ENCODE results near the gene ZBP1. TPM values are rescaled to one million over a fixed set of nuclear protein-coding genes. Genes with fewer than 3 reads are reported as not detected.

ZBP1 gene
- total and polyA plus RNA-seq, 7 donors = 0.36 to 17.2 (median 1.2) TPM; not detected in 2

DNA sequence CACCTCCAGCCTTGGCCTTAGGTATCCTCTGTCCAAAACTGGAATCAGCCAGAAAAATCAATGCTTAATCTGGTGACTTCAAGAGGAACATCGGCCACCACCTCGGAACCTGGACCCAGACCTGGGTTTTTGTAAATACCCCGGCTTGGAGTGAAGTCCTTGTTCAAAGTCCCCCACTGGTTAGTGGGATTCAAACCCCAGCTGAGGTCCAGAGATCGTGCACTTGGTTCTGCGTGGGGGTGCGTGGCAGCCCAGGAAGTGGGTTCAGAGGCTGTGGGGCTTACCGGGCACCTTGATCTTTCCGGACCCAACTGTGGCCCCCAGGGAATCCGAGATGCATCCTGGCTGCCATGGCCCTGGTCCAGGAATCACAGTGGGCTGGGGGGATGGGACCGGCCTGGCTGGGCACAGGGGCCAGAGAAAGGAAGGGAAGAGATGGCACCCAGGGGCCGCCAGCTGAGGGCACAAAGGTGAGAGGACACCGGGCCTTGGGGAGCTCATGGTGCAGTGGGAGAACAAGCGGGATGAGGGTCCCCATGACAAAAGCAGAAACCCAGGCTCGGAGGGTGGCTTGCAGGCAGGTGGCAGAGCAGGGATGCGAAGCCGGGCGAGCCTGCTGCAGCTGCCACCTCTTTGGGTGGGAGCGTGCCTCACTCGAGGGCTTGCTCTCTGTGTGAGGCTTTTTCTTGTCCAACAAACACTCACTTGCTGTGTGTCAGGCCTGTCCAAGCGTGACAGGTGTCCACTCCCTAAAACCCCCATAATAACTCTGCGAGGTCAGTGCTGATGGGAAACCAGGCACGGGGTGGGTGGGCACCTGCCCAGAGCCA is 27.7 kb downstream of the ZBP1 start:
- no peaks in the 10 kb centered on the region for H3K9me3 ChIP-seq
- intact Hi-C loops (cut with DNase I) = loop anchor here (1.0 to 10.0 kb wide), 2 partner anchors 78 to 238 kb away; partner anchors contain the start of gene RAE1
- H3K4me1 ChIP-seq = peaks cover 0 to 12% (median 8%) of the 10 kb centered on the region in 4 donors
- WGBS, 2 donors = 87 to 89% methylated on average over 22 of the region's 22 CpGs
- no peaks in the 10 kb centered on the region for H3K36me3 ChIP-seq
- no peak overlapping the region for H3K27ac ChIP-seq
- no peak for DNase-seq
- peaks cover 0 to 7% (median 0%) of the 10 kb centered on the region in 3 donors for H3K27me3 ChIP-seq
- TF ChIP-seq CTCF (IDR thresholded peaks at IDR 0.05) = no peak
- TF ChIP-seq POLR2A (IDR thresholded peaks at IDR 0.05) = no peak
- no peak for TF ChIP-seq EP300 (IDR thresholded peaks at IDR 0.05)
- no peak for TF ChIP-seq POLR2AphosphoS5 (IDR thresholded peaks at IDR 0.05)
- no peak overlapping the region for H3K4me3 ChIP-seq

GRCh38 chr20:57591289-57592229 is 28.7 kb downstream of the ZBP1 start:
- TF ChIP-seq POLR2AphosphoS5 (IDR thresholded peaks at IDR 0.05) (no peak), POLR2A (IDR thresholded peaks at IDR 0.05) (no peak), CTCF (IDR thresholded peaks at IDR 0.05) (no peak), EP300 (IDR thresholded peaks at IDR 0.05) (no peak)
- DNase-seq = no peak

DNA sequence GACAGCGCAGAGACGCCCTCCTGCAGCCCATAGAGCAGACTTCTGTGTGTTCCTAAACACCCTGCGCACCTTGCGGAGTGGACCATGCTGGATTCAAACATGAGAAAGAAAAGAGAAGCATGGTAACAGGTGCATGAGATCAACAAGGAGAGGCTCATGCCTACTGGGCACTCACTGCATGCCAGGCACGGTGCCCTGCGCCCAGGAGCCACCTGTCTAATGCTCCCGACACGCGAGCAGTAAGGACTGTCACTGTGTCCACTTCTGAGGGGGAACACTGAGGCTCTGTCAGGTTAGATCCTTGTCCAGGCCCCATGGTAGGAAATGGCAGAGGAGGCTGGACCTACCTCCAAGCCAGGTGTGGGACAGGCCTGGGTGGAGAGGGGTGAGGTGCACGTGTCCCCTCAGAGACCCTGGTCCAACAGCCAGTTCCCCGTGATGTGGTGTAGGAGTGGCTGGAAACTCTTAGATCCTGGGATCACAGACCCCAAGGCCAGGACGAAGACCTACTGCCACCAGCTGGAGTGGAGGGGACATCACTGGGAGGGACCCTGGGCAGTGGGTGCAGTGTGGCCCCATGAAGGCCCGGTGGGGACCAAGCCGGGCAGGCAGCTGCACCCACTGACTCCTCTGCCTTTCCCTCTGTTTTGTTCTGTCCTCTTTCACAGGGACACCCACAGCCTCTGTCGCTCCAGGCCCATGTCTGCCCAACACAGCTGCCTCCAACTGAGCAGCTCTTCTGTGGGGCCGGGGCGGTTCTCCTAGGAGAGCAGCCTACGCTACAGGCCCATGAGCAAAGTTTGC is 29.5 kb downstream of the ZBP1 start:
- peak; percentile 52 for DNase-seq
- Histone ChIP-seq H3K27ac (no peak overlapping the region), H3K36me3 (no peaks in the 10 kb centered on the region), H3K4me3 (no peak overlapping the region), H3K4me1 (peaks cover 0 to 17% (median 7%) of the 10 kb centered on the region in 4 donors), H3K9me3 (no peaks in the 10 kb centered on the region), H3K27me3 (no peaks in the 10 kb centered on the region)
- intact Hi-C loops (cut with DNase I) = loop anchor here (10.0 kb wide), 1 partner anchor 236 kb away; the partner anchor contains the start of gene RAE1
- TF ChIP-seq POLR2A (IDR thresholded peaks at IDR 0.05) (no peak), CTCF (IDR thresholded peaks at IDR 0.05) (no peak), POLR2AphosphoS5 (IDR thresholded peaks at IDR 0.05) (no peak), EP300 (IDR thresholded peaks at IDR 0.05) (no peak)
- WGBS, 2 donors = 90 to 92% methylated on average over 18 of the region's 18 CpGs

More at GRCh38 chr20:57591289-57592229, 28.7 kb downstream of the ZBP1 start:
- WGBS, 2 donors = 83 to 89% methylated on average over 15 of the region's 15 CpGs
- Histone ChIP-seq H3K4me1 (peaks cover 0 to 8% (median 1%) of the 10 kb centered on the region in 4 donors), H3K9me3 (no peaks in the 10 kb centered on the region), H3K27ac (no peak overlapping the region), H3K4me3 (no peak overlapping the region), H3K27me3 (no peaks in the 10 kb centered on the region), H3K36me3 (no peaks in the 10 kb centered on the region)
- intact Hi-C loops (cut with DNase I) = loop anchor here (10.0 kb wide), 1 partner anchor 237 kb away; the partner anchor contains the start of gene RAE1
